Measurements from ENCODE around the gene SNAI3.

SNAI3 gene

DNA sequence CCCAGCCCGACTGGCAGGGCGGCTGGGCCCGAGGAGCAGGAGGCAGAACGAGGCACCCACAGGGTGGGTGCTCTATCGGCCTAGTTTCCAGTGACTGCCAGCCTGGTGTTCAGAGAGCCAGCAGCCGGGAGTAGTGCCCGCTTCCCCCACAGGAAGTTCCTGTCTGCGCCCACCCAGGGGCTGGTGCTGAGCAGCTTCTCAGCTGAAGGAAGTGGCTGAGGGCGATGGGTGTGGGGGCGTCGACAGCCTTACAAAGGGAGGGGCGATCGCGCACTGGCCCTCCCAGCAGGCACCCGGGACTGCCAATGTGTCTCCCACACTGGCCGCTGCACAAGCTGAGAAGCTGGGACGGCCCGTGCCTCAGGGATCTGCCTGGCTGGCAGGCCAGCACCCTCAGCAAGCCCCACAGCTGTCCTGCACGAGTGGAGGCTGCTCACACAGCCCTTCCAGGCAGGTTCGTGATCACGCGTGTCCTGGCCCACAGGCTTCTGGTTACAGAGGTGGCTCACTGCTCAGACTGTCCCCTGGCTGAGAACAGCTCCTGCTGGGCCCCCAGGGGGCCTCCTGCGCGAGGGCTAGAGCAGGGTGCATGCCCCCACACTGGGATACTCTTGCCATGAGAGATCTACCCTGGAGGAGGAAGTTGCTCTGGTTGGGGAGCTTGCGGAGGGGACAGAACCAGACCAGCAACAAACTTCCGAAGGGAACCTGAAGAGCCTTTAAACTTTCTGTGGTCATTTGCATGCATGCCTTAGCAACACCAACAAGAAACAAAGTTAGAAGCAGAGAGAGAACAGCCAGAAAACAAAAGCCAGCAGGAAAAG lies 17.4 kb upstream of the SNAI3 start:
- no peak for DNase-seq

DNA sequence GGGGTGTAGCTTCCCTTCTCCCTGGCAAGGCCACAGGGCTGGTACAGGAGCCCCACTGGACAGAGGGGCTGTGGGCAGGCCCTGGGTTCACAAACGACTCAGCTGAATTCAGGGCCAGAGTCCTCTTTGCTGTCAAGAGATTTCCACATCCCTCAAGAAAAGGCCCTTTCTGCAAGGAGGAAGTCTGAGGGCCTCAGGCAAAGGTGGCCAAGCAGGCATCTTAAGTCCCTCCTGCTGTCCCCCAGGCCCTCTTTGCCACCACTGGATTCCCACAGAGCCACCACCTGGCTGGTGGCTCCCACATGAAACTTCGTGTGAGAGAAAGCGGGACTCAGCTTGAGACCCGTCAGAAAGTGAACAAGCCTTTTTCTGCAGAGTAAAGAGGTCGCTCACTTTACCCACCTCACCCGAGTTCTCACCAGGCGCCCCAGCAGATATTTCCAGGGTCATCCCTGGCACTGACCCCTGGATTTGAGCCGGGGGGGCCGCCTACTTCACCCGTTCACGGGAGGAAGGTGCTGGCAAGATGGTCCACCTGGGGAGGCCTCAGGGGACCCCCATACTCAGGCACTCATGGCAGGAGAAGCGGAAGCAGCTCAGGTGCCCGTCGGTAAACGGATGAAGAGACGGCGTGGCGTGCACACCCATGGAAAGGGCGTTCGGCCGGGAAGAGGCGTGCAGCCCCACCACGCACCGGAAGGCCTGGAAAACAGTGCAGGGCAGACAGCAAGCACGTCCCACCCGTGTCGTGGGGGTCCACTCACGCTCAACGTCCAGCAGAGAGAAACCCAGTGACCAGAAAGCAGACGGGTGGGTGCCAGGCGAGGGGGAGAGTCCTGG lies 16.3 kb upstream of the SNAI3 start:
- DNase-seq, result no peak

DNA sequence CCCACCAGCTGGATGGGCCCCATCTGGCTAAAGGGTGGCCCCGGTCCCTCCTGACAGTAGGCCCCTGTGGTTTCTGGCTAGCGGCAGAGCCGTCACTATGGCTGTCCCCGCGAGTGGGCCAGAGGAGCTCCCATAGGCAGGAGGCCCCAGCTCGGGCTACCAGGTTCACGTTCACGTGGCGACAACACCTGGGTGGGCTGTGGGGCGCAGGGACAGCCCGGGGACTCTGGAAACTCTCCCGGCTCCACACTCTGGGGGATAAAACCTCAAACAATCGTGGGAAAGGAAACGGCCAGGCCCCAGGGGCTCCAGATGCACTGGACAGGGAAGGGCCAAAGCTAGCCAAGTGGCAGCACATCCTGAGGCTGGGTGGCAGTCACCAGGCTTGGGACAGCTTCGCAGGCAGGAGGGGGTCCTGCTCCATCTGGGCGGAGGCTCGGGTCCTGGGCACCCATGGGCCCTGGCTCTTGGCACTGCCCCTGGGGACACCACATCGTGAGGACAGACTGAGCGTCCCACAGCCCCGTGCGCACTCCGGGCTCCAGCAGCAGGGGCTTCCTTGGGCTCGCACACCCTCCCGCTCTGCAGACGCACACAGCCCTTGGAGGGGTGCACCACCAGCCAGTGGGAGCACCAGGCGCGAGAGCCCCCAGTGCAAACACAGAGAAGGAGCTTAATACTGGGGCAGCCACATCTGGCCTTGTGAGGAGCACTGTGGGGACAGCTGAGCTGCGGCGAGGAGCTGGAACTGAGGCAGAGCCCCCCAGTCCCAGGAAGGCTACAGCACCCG lies 15.5 kb upstream of the SNAI3 start:
- no peak for DNase-seq

DNA sequence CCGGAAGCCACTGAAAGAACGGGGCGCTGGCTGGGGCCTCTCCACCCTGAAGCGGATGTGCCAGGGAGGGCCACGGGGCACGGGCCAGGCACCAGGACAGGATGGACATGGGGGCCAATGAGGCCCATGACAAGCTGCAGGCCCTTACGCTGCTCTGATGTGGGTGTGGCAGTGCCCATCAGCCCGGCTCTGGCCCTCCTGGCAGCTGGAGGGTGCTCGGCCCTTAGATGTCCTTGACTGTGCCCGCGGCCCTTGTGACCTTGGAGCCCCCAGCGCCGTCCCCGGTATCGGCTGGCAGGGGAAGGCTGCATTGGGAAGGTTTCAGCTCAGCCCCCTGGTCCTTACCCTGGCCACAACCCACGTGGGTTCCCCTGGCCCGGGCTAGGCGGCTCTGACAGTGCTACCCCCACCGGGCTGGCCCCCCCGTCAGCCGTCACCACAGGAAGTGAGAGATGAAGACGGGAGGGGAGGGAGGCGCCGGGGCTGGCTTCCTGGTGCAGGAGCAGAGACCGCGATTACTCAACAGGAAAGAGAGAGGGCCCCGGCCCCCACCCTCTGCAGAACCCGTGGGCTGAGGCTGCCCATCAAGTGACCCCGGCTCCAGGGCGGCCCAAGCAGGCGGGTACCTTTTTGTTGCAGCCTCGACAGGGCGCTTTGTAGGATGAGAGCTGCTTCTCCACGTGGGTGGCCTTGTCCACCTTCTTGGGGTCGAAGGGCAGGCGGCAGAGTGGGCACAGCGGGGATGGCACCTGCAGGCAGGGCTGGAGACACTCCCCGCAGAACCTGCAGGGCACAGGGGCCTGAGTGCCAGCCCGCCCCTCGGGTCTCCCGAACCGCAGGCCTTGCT lies 14.6 kb upstream of the SNAI3 start:
- DNase-seq, result peak; percentile 91

DNA sequence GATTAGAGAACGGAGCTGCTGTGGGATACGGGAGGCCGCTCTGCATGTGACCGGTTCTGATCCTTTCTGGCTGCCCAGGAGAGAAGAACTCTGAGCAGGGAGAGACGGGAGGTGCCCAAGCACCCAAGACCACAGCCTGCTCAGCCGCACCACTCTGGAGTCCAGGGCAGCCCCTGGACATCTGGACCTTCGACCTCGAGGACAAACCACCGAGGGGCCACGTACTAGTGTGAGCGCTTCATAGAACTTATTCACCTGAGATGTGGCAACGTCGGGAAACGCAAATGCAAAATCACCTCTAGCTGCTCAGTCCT lies 14.0 kb upstream of the SNAI3 start:
- no peak for DNase-seq

DNA sequence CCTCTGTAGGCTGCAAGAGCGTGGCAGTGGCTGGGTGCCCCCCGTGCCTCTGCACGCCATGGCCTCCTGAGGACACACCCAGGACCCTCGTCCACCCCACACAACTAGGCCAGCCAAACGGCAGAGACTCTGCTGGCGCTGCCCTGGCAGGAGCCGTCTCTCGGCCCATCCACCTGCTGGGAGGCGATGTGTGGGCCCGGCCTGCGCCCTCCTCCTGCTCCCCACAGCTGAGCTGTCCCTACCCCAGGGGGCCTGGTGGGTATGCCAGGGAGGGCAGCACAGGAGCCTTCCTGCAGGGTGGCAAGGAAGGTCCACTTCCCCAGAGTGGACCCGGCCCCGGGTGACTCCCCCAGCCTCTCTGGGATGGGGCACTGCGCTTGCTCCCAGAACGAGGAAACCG lies 12.9 kb upstream of the SNAI3 start:
- DNase-seq, result no peak

DNA sequence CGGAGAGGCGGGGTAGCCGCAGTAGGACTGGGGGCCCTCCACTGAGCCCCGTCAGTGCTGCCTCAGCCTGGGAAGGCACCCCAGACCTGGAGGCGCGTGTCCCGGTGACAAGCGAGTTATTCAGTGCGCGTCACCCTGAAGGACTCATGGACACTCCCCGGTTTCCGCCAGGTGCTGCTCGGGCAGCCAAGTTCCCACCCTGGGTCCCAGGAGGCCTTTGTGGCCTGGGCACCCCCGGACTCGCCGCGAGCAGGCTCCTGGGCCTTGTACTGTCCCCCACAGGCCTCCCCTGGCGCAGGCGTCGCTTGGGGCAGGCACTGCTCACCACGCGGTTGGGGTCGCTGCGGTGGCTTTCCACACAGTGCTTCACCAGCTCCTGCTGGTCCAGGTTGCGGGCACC lies 12.3 kb upstream of the SNAI3 start:
- no peak for DNase-seq

DNA sequence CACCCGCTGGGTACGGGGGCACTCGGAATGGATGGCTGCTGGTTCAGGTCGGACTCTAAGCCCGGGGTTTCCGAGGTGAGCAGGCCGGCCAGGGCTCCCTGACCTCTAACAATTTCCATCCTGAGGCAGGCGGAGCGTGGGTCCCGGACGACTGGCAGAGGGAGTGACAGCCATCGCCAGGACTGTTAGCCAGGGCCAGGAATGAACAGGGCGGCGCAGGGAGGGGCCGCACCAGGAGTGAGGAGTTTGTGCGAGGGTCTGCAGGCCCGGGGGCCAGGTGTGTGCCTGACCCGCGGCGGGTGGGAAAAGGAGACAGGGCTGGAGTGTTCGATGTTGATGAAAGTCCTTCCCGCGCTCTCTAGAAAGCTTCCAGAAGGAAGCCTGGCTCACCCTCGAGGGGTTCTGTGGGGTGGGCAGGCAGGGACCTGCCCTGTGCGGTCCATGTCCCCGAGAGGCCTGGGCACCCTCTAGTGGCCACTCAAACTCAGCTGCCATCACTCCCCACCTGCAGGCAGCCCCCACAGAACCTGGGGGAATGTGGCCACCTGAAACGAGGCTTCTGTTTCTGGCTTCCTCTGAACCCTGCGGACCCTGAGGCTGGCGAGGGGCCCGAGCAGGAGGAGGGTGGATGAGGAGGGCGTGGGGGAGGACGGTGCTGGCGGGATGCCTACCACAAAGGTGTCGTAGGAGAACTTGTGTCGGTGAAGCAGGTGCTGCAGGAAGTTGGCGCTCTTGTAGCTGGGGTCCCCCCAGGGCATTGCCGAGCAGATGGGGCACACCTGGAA lies 11.7 kb upstream of the SNAI3 start:
- no peak for DNase-seq

DNA sequence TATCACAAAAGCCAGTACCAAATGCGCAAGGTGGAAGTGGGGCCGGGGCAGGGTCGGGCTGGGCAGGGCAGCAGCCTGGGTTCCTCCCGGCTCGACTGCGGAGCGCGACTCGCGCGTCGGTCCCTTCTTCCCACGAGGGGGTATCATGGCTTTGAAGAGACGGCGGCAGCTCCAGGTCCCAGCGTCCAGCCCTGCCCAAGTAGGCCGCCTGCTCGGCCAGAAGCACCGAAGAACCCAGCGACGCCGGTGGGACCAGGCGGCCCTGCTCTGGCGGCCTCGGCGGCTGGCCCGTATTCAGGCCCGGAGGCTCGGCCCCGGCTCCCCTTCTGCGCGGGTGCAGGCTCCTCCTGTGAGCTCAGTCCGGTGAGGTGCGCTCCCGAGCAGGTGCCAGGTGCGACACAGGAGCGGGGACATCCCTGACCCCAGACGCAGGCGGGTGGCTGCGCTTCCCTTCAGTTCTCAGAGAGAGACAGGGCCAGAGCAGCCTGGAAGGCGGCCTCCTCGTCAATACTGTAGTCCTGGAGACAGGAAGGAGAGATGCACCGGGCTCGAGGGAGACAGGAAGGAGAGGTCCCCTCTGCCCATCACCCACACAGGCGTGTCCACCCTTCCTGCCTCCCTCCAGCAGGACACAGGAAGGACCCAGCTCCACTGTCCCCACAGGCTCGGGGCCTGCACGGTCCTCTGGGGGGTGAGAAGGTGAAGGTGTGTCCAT lies 11.0 kb upstream of the SNAI3 start:
- DNase-seq, result no peak

DNA sequence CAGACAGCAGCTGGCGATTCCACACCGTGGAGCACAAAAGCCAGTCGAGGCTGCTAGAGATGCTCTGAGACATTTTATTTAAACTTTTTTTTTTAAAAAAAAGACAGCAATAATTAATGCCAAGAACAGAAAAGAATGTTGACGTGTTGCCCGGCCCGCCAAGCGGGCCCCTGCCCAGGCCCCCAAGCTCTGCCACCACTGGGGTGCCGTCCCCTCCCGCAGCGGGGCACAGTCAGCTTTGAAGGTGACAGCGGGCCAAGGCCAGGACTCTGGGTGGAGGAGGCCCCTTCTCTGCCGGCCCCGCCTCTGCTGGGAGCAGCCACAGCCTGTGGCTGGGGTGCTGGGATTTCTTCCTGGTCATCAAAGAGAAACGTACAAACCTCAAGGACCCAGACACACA lies 10.1 kb upstream of the SNAI3 start:
- no peak for DNase-seq

DNA sequence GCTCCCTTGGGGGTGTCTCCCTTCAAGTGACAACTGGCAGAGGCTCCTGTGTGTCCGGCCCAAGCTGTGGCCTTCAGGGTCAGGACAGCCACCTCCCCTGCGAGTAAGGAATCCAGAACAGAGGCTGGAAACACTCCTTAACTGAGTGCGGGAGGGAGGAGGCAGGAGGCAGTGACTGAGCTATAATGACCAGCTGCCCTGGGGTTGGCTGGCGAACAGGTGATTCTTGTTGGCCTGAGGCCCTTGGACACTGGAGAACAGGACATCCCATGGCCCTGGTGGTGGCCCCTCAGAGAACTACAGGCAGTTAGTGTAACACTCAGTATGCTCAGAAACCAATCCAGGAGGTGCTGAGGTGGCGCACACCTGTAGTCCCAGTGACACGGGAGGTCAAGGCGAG lies 9.4 kb upstream of the SNAI3 start:
- no peak for DNase-seq

DNA sequence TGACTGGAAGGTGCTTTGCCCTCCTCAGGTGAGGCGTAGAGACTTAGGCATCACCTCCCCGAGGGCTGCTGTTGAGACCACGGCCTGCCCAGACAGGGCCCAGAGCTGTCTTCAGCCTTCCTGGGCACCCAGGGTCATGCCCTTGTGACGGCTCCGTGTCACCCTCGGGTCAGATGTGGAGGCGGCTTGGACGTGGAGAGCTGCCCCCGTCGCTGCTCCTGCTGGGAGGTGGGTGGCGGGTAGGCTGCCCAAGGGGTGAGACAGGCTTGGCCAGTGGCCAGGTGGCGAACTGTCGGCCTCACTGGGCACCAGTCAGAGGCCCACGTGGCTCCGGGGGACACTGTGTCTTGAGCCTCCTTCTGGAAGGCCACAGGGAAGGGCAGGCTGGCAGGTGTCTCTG lies 8.9 kb upstream of the SNAI3 start:
- DNase-seq, result no peak

DNA sequence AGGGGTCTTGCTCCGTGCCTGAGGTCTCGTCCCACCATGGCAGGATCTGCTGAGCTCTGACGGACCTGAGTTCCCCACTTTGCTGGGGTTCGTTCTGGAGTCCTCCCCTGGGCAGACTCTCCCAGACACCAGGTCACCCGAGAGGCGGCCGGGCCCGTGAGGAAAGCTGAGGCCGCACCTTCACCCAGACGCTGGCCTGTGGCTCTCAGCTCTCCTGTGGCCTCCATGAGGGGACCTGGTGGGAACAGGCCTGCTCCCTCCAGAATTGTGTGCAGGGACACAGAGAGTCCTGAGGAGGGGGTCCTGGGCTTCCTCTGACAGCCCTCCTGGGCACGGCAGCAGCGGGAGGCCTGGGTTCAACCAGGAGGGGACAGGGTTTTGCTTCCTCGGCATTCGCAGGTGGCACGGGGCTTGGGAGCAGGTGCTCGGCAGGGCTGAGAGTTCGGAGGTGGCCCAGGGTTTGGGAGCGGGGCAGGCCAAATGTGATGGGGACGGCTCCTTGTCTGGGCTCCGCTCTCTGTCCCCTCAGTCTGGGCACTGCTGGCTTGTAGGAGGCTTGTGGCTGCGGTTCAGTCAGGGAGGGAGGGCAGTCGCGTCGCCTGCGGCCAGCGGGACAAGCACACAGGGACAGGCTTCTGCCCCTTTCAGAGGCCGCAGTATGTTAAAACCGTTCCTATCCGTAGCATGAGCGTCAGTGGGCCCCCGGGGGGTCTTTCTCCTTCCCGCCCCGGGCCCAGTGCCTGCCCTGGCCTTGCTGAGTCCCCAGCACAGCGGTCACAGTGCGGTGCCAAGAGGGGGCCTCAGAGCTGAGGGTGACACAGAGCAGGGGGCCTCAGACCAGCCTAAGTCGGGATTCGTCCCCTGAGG lies 8.1 kb upstream of the SNAI3 start:
- DNase-seq, result no peak

DNA sequence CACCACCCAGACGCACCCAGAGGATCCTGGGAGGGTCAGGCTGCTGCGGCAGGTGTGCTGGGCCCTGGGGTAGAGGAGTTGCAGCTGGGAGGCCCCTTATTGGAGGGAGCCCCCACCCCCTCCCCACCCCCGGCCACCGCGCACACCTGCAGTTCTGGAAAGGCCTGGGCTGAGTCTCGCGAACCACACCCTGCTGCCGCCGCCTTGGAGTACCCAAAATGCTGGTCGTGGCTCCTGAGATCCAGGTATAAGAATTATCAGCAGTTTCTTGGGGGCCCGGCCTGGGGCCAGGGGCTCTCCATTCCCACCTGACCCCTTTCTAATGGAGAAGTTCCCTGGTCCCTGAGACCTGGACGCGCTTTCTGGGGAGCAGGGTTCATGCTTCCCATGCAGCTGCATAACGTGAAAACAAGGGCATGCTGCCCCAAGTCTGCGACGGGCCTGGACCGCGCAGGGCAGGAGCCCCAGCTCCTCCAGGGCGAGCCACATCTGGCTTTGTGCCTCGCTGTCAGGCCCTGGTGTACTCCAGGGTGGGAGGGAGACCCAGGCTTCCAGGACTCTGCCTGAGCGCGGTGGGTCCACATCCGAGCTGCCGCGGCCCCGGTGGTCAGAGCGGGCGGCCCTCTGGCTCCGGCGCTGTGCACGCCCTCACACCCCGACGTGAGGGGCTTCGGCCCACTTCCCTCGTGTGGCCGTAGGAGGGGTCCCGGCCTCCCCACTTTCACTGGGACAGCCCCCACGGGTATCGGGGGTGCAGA lies 7.3 kb upstream of the SNAI3 start:
- no peak for DNase-seq

DNA sequence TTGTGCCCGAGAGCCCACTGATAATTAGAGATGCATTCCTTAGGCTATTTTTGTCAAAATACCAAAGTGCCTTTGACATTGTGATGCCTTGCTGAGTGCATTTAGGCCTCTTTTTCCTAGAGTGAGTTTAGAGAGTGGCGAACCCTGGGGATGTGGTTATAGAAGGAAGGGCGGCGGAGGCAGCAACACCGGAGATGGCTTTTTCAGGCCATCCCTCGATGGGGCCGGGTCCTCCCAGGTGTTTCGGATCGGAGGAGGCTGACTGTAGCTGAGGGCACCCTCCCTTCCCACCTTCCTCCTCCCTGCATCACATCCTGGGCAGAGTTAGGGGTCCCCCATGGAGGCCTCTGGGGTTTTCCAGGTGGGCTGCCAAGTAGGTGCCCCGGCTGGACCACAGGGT lies 6.6 kb upstream of the SNAI3 start:
- DNase-seq, result no peak

DNA sequence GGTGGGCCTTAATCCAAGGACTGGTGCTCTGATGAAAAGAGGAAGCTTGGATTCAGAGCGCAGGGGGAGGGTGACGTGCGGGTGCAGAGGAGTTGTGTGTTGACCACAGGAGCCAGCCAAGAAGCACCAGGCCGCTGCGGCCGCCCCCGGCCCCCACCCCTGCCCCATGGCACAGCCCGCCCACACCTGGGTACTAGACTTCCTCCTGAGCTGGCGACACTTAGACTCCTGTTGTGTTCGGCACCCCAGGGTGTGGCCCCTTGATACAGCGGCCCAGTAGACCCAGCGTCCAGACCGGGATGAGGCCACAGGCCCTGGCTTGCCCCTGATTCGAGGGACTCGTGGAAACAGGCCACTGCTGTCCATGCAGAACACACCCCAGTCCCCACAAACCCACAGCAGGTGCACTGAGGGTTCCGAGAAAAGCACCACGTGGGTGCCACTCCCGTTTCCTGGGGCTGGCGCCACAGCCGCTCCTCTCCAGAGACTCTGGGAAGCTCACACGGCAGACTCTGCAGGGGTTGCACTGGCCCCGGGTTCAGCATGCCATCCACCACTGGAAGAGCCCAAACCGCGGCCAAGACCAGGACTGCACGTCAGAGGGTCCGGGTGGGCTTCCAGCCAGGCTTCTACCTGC lies 5.7 kb upstream of the SNAI3 start:
- no peak for DNase-seq

DNA sequence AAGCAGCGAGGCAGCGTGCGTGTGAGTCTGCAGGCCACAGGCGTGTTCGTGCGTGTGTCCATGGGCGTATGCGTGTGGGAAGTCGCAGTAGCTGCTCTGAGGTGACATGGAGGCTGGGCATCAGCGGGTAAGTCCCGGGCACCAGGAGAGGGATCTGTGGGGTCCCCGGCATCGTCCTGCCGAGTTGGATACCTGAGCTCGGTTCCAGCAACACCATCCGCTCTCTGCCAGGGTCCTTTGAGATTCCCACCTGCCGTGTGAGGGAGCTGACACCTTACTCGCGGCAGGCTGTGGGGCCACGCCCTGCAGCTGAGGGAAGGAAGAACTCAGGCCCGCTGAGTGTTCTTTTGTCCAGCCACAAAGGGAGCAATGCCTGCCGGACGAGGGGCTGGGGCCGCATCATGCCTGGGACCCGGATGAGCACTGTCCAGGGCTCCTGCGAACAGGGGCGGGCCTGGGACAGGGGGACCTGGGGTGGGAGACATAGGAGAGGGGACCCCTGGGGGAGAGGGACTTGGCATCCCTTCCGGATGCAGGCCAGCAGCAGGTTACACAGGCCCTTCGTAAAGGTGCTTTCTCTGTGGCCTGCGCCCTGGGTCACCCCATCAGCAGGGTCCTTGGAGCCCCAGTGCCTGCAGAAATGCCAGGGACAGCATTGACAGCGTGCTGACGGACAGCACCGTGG lies 5.0 kb upstream of the SNAI3 start:
- no peak for DNase-seq

Data from femur (tissue), 1 donor.